Stimulated activated CD8-positive, alpha-beta memory T cell treated with anti-CD3 and anti-CD28 coated beads, Interleukin-7, amount 100 ng/mL, for 48 hours (primary cell): ENCODE results near the gene DYNLT2.
"Not testable (repeated sequence)": the region's sequence is repeated elsewhere in the genome, so short reads cannot be mapped to it uniquely, and the experiment has no call there.

Source experiments
- DNase-seq, 2 donors: peaks; one replicate each; pipeline ENCODE4 v3.0.0-alpha.2; 2020; ENCODE audit warnings: low read depth in 1 of 2; ENCODE audit errors: extremely low read depth in 1 of 2

Gene DYNLT2

DNA sequence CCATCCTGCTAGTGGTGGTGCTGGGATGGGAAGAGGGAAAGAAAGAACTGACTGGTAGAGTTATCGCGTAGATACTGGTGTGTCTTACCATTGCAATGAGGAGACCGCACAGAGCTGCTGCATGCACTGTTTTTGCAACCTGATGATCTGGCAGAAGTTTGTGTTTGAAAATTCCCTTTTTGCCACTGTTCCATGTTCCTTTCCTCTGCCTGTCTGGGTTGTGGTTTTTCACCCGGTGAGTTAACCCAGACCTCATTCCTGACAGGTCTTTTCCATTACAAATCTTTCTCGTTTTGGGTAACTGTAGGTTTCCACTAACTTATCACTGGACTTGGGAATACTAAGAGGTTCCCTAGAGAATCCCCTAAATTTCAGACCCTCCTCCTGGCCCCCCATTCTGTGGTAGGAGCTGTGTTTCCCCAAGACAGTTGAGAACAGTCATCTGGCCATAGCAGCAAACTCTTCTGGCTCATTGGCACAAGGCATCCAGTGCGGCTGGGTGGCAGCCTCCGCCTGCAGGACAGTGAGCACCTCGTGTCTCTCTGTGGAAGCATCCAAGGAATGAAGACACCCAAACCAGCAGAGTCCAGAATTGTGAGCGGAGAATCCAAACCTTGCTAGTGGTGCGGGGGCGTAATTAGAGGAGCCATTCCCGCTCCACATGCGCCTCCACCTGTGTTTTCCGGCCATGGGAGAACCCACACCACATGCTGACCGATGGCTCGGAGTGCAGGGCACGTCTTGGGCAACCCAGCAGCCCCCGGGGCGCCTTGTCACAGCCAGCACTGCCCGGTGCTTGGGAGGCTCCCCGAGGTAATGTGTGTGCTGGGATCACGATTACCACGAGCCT is 32.8 kb upstream of the DYNLT2 start:
- DNase-seq: no peak

- DNase-seq: no peak
Observed at GRCh38 chr6:169783401-169783800, 32.0 kb upstream of the DYNLT2 start.

- no peak for DNase-seq
Observed at GRCh38 chr6:169782966-169783365, 31.6 kb upstream of the DYNLT2 start.

GRCh38 chr6:169780571-169781091 is 29.3 kb upstream of the DYNLT2 start:
- DNase-seq: no peak

GRCh38 chr6:169779896-169780295 is 28.5 kb upstream of the DYNLT2 start:
- no peak for DNase-seq

DNA sequence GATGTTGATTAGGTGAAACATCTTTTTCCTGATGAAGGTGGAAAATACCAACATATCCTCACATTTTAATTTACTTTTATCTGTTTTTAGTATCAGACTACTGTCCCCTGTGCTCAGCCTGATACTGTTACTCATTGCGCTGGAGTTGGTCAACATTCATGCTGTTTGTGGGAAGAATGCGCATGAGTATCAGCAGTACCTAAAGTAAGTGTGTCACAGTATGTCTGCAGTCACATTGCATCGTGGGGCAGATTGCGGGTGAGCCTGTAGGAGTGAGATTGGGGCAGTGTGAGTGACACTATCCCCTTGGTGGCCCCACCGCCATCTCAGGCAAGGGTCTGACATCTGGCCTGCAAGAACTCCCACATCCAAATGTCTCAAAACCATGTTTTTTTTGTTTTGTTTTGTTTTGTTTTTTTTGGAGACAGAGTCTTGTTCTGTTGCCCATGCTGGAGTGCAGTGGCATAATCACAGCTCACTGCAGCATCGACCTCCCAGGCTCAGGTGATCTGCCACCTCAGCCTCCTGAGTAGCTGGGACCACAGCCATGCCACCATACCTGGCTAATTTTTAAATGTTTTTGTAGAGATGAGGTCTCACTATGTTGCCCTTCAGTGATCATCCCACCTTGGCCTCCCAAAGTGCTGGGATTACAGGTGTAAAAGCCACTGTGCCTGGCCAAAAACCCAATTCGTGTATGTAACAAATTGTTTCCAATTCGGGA is 27.9 kb upstream of the DYNLT2 start:
- DNase-seq: no peak

- no peak for DNase-seq
Observed at GRCh38 chr6:169778646-169779045, 27.3 kb upstream of the DYNLT2 start.

GRCh38 chr6:169777896-169778295 is 26.5 kb upstream of the DYNLT2 start:
- DNase-seq: no peak

- DNase-seq: no peak
Observed at GRCh38 chr6:169776379-169776778, 25.0 kb upstream of the DYNLT2 start.

DNA sequence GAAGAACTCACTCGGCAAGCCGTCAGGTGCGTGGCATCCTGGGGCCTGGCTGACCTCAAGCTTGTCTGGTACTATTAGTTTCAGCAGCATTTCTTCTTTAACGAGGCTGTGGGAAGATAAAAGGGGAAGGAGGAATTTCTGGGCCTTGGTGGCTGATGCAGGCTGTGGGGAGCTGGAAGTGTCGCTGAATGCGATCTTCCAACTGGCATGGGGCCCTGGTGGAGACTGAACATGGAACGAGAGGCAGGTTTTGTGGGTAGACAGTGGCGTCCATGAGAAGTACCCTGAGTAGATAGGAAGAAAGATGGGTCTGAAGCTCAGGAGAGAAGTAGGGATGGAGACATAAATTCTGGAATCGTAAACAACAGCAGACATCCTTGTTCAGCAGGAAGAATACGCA is 23.9 kb upstream of the DYNLT2 start:
- DNase-seq: no peak

DNA sequence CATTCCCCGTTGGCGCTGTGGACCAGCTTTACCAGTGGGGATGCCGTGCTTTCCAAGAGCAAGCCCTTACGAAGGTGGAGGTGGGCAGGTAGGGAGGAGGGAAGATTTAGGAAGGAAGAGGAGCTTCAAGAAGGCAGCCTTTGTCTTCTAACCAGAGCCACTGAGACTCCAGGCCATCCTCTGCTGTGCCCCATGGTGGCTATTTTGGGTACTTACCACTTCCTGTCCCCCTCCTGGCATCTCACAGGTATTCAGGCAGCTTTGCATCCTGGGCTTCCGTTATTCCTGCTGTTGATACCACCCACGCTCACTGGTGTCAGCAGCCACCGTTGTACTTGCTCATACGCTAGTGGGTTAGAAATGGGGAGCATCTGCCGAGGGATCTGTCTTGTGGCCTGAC is 23.0 kb upstream of the DYNLT2 start:
- no peak for DNase-seq

GRCh38 chr6:169766921-169767736 is 15.8 kb upstream of the DYNLT2 start:
- DNase-seq: no peak

DNA sequence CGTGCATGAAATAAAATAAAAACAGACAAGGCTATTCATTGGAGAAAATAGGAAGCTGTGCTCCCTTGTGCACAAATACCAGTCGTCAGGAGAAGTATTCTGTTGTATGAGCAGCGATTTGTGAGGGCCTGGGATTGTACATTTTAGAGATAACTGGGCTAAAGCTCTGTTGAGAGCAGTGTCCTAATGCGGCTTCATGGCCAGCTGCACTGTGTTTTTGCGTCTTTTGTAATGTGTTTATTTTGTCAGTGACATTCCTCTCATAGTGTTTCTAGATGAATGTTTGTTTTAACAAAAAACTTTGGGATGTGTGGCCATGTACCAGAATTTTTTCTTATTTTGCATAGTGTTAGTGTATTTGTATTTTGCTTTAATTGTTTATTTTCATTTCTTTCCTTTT is 14.9 kb upstream of the DYNLT2 start:
- DNase-seq: no peak

GRCh38 chr6:169765789-169766188 is 14.4 kb upstream of the DYNLT2 start:
- not testable (repeated sequence) for DNase-seq

- no peak for DNase-seq
Observed at GRCh38 chr6:169763881-169764280, 12.5 kb upstream of the DYNLT2 start.

DNA sequence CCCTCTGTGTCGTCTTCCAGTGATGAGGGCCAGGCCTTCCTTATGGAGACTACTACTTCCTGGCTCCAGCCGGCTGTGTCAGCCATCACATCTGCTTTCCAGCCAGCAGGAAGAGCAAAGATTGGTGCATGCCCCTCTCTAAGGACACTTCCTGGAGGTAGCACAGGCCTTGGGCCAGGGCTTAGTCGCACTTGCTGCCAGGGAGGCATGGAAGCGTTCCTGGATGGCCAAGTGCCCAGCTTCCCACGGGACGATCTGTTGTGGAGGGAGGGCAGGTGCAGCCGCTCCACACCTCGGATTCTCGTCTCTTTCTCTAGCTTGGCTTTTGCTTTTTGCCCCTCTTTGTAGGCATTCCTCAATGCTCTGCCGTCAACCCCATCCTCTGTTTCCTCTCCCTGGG is 11.9 kb upstream of the DYNLT2 start:
- no peak for DNase-seq

DNA sequence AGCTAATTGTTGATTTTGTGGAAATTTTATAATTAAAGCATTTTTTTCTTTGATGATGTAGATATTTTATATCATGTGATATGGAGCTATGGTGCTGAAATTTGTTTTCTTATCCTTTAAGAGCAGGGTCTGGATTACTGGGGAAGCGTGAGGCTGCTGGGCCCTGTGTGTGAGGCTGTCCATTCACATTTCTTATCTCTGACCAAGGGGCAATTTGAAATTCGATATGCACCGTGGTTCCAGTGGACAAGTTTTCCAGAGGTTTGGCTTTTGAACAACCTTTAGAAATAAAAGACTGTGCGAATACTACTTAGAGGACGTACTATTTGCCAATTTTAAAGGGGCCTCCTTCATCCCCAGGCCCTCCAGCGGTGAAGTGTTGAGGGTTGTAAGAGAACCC is 3.8 kb upstream of the DYNLT2 start:
- DNase-seq: no peak

- no peak for DNase-seq
Observed at GRCh38 chr6:169752074-169752623, 777 bp upstream of the DYNLT2 start.

- DNase-seq: no peak
Observed at GRCh38 chr6:169746556-169746955, 4.8 kb downstream of the DYNLT2 start.

GRCh38 chr6:169745405-169745804 is 6.0 kb downstream of the DYNLT2 start:
- no peak for DNase-seq

DNA sequence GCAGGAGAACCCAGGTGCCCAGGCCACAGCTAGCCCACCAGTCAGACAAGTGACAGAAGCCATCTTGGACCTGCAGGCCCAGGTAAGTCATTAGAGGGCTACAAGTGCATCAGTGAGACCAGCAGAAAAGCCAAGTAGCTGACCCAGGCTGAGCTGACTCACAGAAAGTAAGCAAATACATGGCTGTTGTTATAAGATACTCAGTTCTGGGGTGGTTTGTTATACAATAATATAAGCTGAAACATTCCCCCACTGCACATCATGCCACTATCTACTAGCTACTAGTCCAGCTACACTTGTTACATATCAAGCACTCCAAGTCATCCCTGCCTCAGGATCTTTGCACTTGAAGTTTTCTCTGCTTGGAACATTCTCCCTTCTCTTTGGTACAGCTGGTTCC is 10.0 kb downstream of the DYNLT2 start:
- DNase-seq: no peak
